H1 (cell line): Measurements from ENCODE around the gene CUL2. TPM values are rescaled to one million over a fixed set of nuclear protein-coding genes. Genes with fewer than 3 reads are reported as not detected.
A peak's percentile ranks its signal among the peaks of the same experiment; 100 is the strongest.

Experiments used
- CTCF ChIA-PET: fragments of 300-600 bp; sonication (Branson Sonifier 250); formaldehyde crosslinking; loops from one replicate; lab custom pipeline; 2021; ENCODE audit not compliant: partially characterized antibody; lab: Charles Lee
- POLR2A ChIA-PET: fragments of 300-600 bp; sonication (Branson Sonifier 250); formaldehyde crosslinking; loops from one replicate; lab custom pipeline; 2021; ENCODE audit warnings: inconsistent platforms; ENCODE audit not compliant: partially characterized antibody; lab: Charles Lee
- DNase-seq, 2 experiments: peaks; one replicate each; pipeline versions ENCODE4 v3.0.0 to v3.0.0-alpha.2; 2010 to 2022; ENCODE audit warnings: low spot score in 2 of 2, low read depth in 1 of 2, mixed read lengths in 1 of 2
- FAIRE-seq: peaks from 2 replicates; lab custom pipeline; 2011; peaks lifted over from hg19 to GRCh38; lab: Jason Lieb, UNC
- H2AFZ ChIP-seq: 2 replicates; pipeline ENCODE4 v1.8.1; 2012; ENCODE audit warnings: low read length, inconsistent platforms
- H2AK5ac ChIP-seq: 2 replicates; pipeline ENCODE4 v1.6.1; 2013; ENCODE audit warnings: low read depth, low read length
- H2BK120ac ChIP-seq: replicated peaks from 2 replicates; pipeline ENCODE3; 2013; ENCODE audit warnings: low read depth, low read length, inconsistent platforms
- H2BK12ac ChIP-seq: 2 replicates; pipeline ENCODE4 v1.6.1; 2013; ENCODE audit warnings: low read depth, low read length
- H2BK15ac ChIP-seq: 2 replicates; pipeline ENCODE4 v1.6.1; 2013; ENCODE audit warnings: low read length
- H2BK20ac ChIP-seq: 2 replicates; pipeline ENCODE4 v1.6.1; 2013; ENCODE audit warnings: low read length
- H2BK5ac ChIP-seq: 2 replicates; pipeline ENCODE4 v1.6.1; 2013; ENCODE audit warnings: low read depth, low read length
- H3K14ac ChIP-seq: 2 replicates; pipeline ENCODE4 v1.6.1; 2013; ENCODE audit warnings: inconsistent platforms; ENCODE audit not compliant: insufficient read length
- H3K18ac ChIP-seq: 2 replicates; pipeline ENCODE4 v1.6.1; 2013; ENCODE audit warnings: low read length; ENCODE audit errors: extremely low read depth
- H3K23ac ChIP-seq: 2 replicates; pipeline ENCODE4 v1.6.1; 2013; ENCODE audit warnings: inconsistent platforms; ENCODE audit not compliant: insufficient read length
- H3K23me2 ChIP-seq: 2 replicates; pipeline ENCODE4 v1.6.1; 2013; ENCODE audit warnings: low read depth, low read length
- H3K27ac ChIP-seq: 2 replicates; pipeline ENCODE4 v1.6.1; 2011; ENCODE audit warnings: low read depth, low read length, inconsistent platforms
- H3K27me3 ChIP-seq, 4 experiments: replicated peaks in 1 of 4; 1 replicate in 1 of 4; 2 replicates in 3 of 4; pipeline versions ENCODE4 v1.6.1 to v1.8.1; 2011 to 2013; ENCODE audit warnings: low read length in 3 of 4, mild to moderate bottlenecking in 3 of 4, inconsistent platforms in 2 of 4, mixed read lengths in 2 of 4, moderate library complexity in 1 of 4; ENCODE audit not compliant: control insufficient read depth in 3 of 4, insufficient read depth in 3 of 4; ENCODE audit errors: extremely low read depth in 1 of 4
- H3K36me3 ChIP-seq, 4 experiments: 2 replicates each; pipeline versions ENCODE4 v1.6.1 to v1.8.1; 2011 to 2013; ENCODE audit warnings: mild to moderate bottlenecking in 4 of 4, low read length in 3 of 4, moderate library complexity in 2 of 4, control low read depth in 1 of 4, inconsistent platforms in 1 of 4; ENCODE audit not compliant: insufficient read depth in 4 of 4, control insufficient read depth in 2 of 4
- H3K4ac ChIP-seq: replicated peaks from 2 replicates; pipeline ENCODE3; 2013; ENCODE audit warnings: low read length, low read depth, mixed read lengths, inconsistent platforms; ENCODE audit not compliant: insufficient read length
- H3K4me1 ChIP-seq, 4 experiments: replicated peaks in 1 of 4; 1 replicate in 1 of 4; 2 replicates in 3 of 4; pipeline versions ENCODE4 v1.6.1 to v1.8.1; 2011 to 2013; ENCODE audit warnings: low read length in 3 of 4, inconsistent platforms in 2 of 4, mixed read lengths in 1 of 4; ENCODE audit not compliant: insufficient read depth in 4 of 4, control insufficient read depth in 3 of 4
- H3K4me2 ChIP-seq, 2 experiments: 2 replicates each; pipeline versions ENCODE4 v1.6.1 to v1.8.1; 2011 to 2013; ENCODE audit warnings: low read depth in 2 of 2, low read length in 2 of 2, control low read depth in 1 of 2, inconsistent platforms in 1 of 2, mild to moderate bottlenecking in 1 of 2; ENCODE audit not compliant: insufficient read depth in 1 of 2
- H3K4me3 ChIP-seq, 4 experiments: fragments of 200-600, 300-600 bp in 1 of 4; sonication (generic), shearing (Covaris generic), sonication (Bioruptor Twin) in 1 of 4; 2 replicates each; pipeline versions ENCODE4 v1.5.1 to v1.8.1; 2011 to 2016; ENCODE audit warnings: low read length in 4 of 4, low read depth in 3 of 4, control low read depth in 2 of 4, inconsistent platforms in 2 of 4, mild to moderate bottlenecking in 2 of 4, mixed read lengths in 1 of 4, moderate library complexity in 1 of 4; ENCODE audit not compliant: insufficient read depth in 2 of 4; ENCODE audit errors: extremely low read depth in 1 of 4
- H3K56ac ChIP-seq: replicated peaks from 2 replicates; pipeline ENCODE3; 2013; ENCODE audit warnings: low read depth, mild to moderate bottlenecking, mixed read lengths, low read length, inconsistent platforms; ENCODE audit not compliant: insufficient read length
- H3K79me1 ChIP-seq: 2 replicates; pipeline ENCODE4 v1.6.1; 2013; ENCODE audit warnings: low read depth, low read length, control low read depth
- H3K79me2 ChIP-seq, 2 experiments: 2 replicates each; pipeline versions ENCODE4 v1.6.1 to v1.8.1; 2012 to 2013; ENCODE audit warnings: low read length in 2 of 2, mild to moderate bottlenecking in 2 of 2, inconsistent platforms in 1 of 2; ENCODE audit not compliant: insufficient read depth in 2 of 2, control insufficient read depth in 1 of 2
- H3K9ac ChIP-seq, 4 experiments: replicated peaks in 1 of 4; 1 replicate in 1 of 4; 2 replicates in 3 of 4; pipeline versions ENCODE4 v1.6.1 to v1.8.1; 2011 to 2013; ENCODE audit warnings: low read depth in 3 of 4, low read length in 3 of 4, control low read depth in 2 of 4, mild to moderate bottlenecking in 2 of 4, moderate library complexity in 2 of 4, inconsistent platforms in 1 of 4; ENCODE audit errors: extremely low read depth in 1 of 4
- H3K9me3 ChIP-seq, 2 experiments: 2 replicates each; pipeline versions ENCODE4 v1.6.1 to v1.8.1; 2012 to 2013; ENCODE audit warnings: mild to moderate bottlenecking in 2 of 2, moderate library complexity in 2 of 2, control low read depth in 1 of 2, inconsistent platforms in 1 of 2, low read depth in 1 of 2, low read length in 1 of 2, mixed read lengths in 1 of 2; ENCODE audit not compliant: insufficient read depth in 2 of 2
- H4K20me1 ChIP-seq, 2 experiments: replicated peaks in 1 of 2; 2 replicates each; pipeline versions ENCODE3 to v1.8.1; 2011 to 2013; ENCODE audit warnings: inconsistent platforms in 2 of 2, low read length in 2 of 2, mild to moderate bottlenecking in 1 of 2; ENCODE audit not compliant: insufficient read depth in 2 of 2, control insufficient read depth in 1 of 2
- H4K5ac ChIP-seq: 2 replicates; pipeline ENCODE4 v1.6.1; 2013; ENCODE audit warnings: low read length, low read depth, mixed read lengths, inconsistent platforms; ENCODE audit not compliant: insufficient read length
- H4K8ac ChIP-seq: 2 replicates; pipeline ENCODE4 v1.8.0; 2013; ENCODE audit warnings: mild to moderate bottlenecking, moderate library complexity, low read length, inconsistent platforms; ENCODE audit not compliant: insufficient read depth; ENCODE audit errors: extremely low read depth
- H4K91ac ChIP-seq: replicated peaks from 2 replicates; pipeline ENCODE3; 2013; ENCODE audit warnings: low read length, mixed read lengths, inconsistent platforms; ENCODE audit not compliant: insufficient read length
- BACH1 ChIP-seq: IDR thresholded peaks from 2 replicates; pipeline ENCODE4 v1.6.1; 2012; ENCODE audit warnings: low read length, improper control_type of control experiment
- NANOG ChIP-seq: IDR thresholded peaks from 2 replicates; pipeline ENCODE4 v1.6.1; 2011; ENCODE audit warnings: low read length, low read depth, mild to moderate bottlenecking, inconsistent platforms; ENCODE audit not compliant: insufficient read depth, poor library complexity, severe bottlenecking
- PHF8 ChIP-seq: fragments of 200-600 bp; sonication (generic); conservative IDR thresholded peaks from 2 replicates; pipeline ENCODE4 v1.7.1; 2012; ENCODE audit warnings: low read depth, mild to moderate bottlenecking, inconsistent platforms, low read length, moderate library complexity
- TAF1 ChIP-seq: IDR thresholded peaks from 2 replicates; pipeline ENCODE4 v1.6.1; 2011; ENCODE audit warnings: mild to moderate bottlenecking, low read depth, low read length
- WGBS, 2 experiments: shearing (Covaris generic) in 1 of 2; methylation state at CpG; one replicate each; pipeline versions ENCODE4 v1.1.6 to v1.1.7; 2013 to 2015; ENCODE audit warnings: low lambda C conversion rate in 2 of 2, mixed read lengths in 2 of 2, inconsistent platforms in 1 of 2, low coverage in 1 of 2, missing lambda C conversion rate in 1 of 2; ENCODE audit not compliant: insufficient replicate concordance in 2 of 2, insufficient coverage in 1 of 2, insufficient read length in 1 of 2; ENCODE audit errors: extremely low coverage in 1 of 2, missing lambda C conversion rate in 1 of 2; 5-methylcytosine and 5-hydroxymethylcytosine counted together
- polyA plus RNA-seq, 7 experiments: library from polyadenylated mRNA; depleted of rRNA in 3 of 7; stranded (reverse) in 5 of 7; unstranded in 2 of 7; fragments of >200 nt in 5 of 7; fragments of 200-250 nt in 2 of 7; gene quantifications; 1 replicate in 5 of 7; 2 replicates in 1 of 7; 4 replicates in 1 of 7; pipeline versions ENCODE4 v1.2.1 to v1.2.3, GENCODE V29; 2011 to 2013; ENCODE audit warnings: missing spikeins in 2 of 7, mixed read lengths in 2 of 7
- total RNA-seq: library from RNA; stranded (reverse); fragmentation: NEBNext Ultra II Directional; extraction: Animal tissue kit (Norgen Biotek cat#: 25700); gene quantifications from 2 replicates; pipeline ENCODE4 v1.2.1, GENCODE V29; 2021

Gene CUL2
- total and polyA plus RNA-seq, 2 of the 8 experiments (the other 6 are each of a cell fraction or from before 2014, with no cell fraction given), result 10.2 to 43.1 TPM

DNA sequence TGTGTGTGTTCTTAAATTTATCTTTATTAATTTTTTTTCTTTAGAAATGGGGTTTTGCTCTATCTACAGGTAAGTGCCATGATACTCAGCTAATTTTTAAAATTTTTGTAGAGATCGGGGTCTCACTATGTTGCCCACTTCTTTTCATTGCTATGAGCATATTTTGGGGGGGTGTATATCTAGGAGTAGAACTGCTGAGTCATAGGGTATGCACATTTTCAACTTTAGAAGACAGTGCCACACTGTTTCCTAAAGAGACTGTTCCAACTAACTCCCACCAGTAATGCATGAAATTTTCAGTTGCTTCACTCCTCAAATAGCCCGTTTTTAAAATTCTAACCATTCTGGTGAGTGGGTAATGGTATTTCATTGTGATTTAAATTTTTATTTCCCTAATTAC is 108.3 kb downstream of the CUL2 start:
- Histone ChIP-seq H3K23ac (no peak overlapping the region), H4K20me1 (no peaks in the 10 kb centered on the region), H2AFZ (no peak overlapping the region), H3K4me1 (no peaks in the 10 kb centered on the region), H3K4me3 (no peak overlapping the region), H2BK20ac (no peak overlapping the region), H3K4me2 (no peak overlapping the region), H3K36me3 (no peaks in the 10 kb centered on the region), H4K8ac (no peak overlapping the region), H3K56ac (no peak overlapping the region), H3K9me3 (peaks cover 5 to 7% of the 10 kb centered on the region in 2 experiments; a peak in 2 of 4 replicates), H4K91ac (no peak overlapping the region), H3K27ac (no peak overlapping the region), H2BK15ac (no peak overlapping the region), H3K23me2 (no peaks in the 10 kb centered on the region), H3K79me1 (no peaks in the 10 kb centered on the region), H4K5ac (no peak overlapping the region), H3K18ac (no peak overlapping the region), H3K27me3 (no peaks in the 10 kb centered on the region), H2BK12ac (no peak overlapping the region), H2BK5ac (no peak overlapping the region), H2BK120ac (no peak overlapping the region), H3K4ac (no peak overlapping the region), H3K14ac (no peak overlapping the region), H3K9ac (no peak overlapping the region), H2AK5ac (no peak overlapping the region), H3K79me2 (no peaks in the 10 kb centered on the region)
- FAIRE-seq, result no peak
- TF ChIP-seq TAF1 (no peak), BACH1 (0 out of 2 replicates have a peak, but pooled peaks have one; percentile 6), PHF8 (no peak), NANOG (no peak)
- DNase-seq, result no peak
- POLR2A ChIA-PET, result no interaction called here
- CTCF ChIA-PET, result interaction anchor here (0.8 kb wide), 1 partner anchor 165 kb away, joined by 3 read pairs; no protein-coding TSS in a partner anchor
- WGBS, 2 experiments, result 88% methylated on average over 2 of the region's 2 CpGs; no CpG with 5 or more reads in 1 of the 2 experiments
